GM12878 (cell line): ENCODE results near the gene NRP1. TPM values are rescaled to one million over a fixed set of nuclear protein-coding genes. Genes with fewer than 3 reads are reported as not detected.

Source experiments
- ATAC-seq: fragments of 200-7000 bp; cut with Tn5 transposase; 3 replicates; pipeline ENCODE4 v1.9.1; 2020; ENCODE audit warnings: mild to moderate bottlenecking, moderate library complexity
- BruUV-seq: library from RNA; stranded (reverse); fragments of 400-500 nt; replicated peaks from 2 replicates; lab custom pipeline; 2021; lab: Mats Ljungman, UMichigan
- CTCF ChIA-PET: fragments of 300-600 bp; sonication (Branson Sonifier 250); formaldehyde crosslinking; extraction: SDS; loops from one replicate; lab custom pipeline; 2021; ENCODE audit warnings: inconsistent platforms; lab: Yijun Ruan, JAX
- POLR2A ChIA-PET: fragments of 350-600 bp; formaldehyde crosslinking; extraction: SDS; loops from one replicate; lab custom pipeline; 2021; ENCODE audit warnings: inconsistent platforms; lab: Charles Lee
- RAD21 ChIA-PET: fragments of 300-600 bp; sonication (Branson Sonifier 250); formaldehyde crosslinking; loops from one replicate; lab custom pipeline; 2023; ENCODE audit warnings: antibody characterized with exemption; ENCODE audit not compliant: unreplicated experiment; lab: Charles Lee
- SMC1A ChIA-PET: fragments of 300-600 bp; sonication (Branson Sonifier 250); formaldehyde crosslinking; loops from one replicate; lab custom pipeline; 2023; ENCODE audit not compliant: unreplicated experiment, uncharacterized antibody; lab: Charles Lee
- DNase-seq: peaks from one replicate; pipeline ENCODE4 v3.0.0-alpha.2; 2011; ENCODE audit warnings: low read depth, low spot score
- FAIRE-seq: peaks from 3 replicates; lab custom pipeline; 2011; peaks lifted over from hg19 to GRCh38; lab: Jason Lieb, UNC
- H2AFZ ChIP-seq: 2 replicates; pipeline ENCODE4 v1.6.0; 2011; ENCODE audit warnings: low read depth, low read length, control low read depth; ENCODE audit not compliant: control insufficient read depth
- H3K27ac ChIP-seq: 2 replicates; pipeline ENCODE4 v1.5.1; 2011; ENCODE audit warnings: control low read depth; ENCODE audit not compliant: control insufficient read depth, insufficient read depth
- H3K27me3 ChIP-seq, 2 experiments: replicated peaks in 1 of 2; 2 replicates each; pipeline versions ENCODE4 v1.6.0 to v1.6.1; 2011; ENCODE audit warnings: low read length in 1 of 2; ENCODE audit not compliant: control insufficient read depth in 2 of 2, insufficient read depth in 2 of 2
- H3K36me3 ChIP-seq, 2 experiments: 2 replicates each; pipeline ENCODE4 v1.5.1; 2011; ENCODE audit warnings: low read length in 1 of 2; ENCODE audit not compliant: control insufficient read depth in 2 of 2, insufficient read depth in 2 of 2
- H3K4me1 ChIP-seq: 2 replicates; pipeline ENCODE4 v1.6.1; 2011; ENCODE audit warnings: mild to moderate bottlenecking, low read length, moderate library complexity, mixed read lengths; ENCODE audit not compliant: control insufficient read depth, insufficient read depth
- H3K4me2 ChIP-seq: 2 replicates; pipeline ENCODE4 v1.6.0; 2011; ENCODE audit warnings: control low read depth; ENCODE audit not compliant: control insufficient read depth, insufficient read depth
- H3K4me3 ChIP-seq: fragments of 200-600 bp; sonication (generic); 2 replicates; pipeline ENCODE4 v1.5.1; 2016
- H3K79me2 ChIP-seq: 2 replicates; pipeline ENCODE4 v1.6.0; 2011; ENCODE audit warnings: low read length; ENCODE audit not compliant: control insufficient read depth, insufficient read depth
- H3K9ac ChIP-seq: 2 replicates; pipeline ENCODE4 v1.8.0; 2011; ENCODE audit warnings: low read length, control low read depth, mixed read lengths; ENCODE audit not compliant: control insufficient read depth, insufficient read depth
- H3K9me3 ChIP-seq: replicated peaks from 3 replicates; pipeline ENCODE4 v1.5.1; 2011; ENCODE audit warnings: mild to moderate bottlenecking, low read length; ENCODE audit not compliant: control insufficient read depth, insufficient read depth
- H4K20me1 ChIP-seq: 2 replicates; pipeline ENCODE4 v1.6.0; 2011; ENCODE audit not compliant: control insufficient read depth, insufficient read depth
- BACH1 ChIP-seq: fragments of 450-650 bp; IDR thresholded peaks from 2 replicates; pipeline ENCODE4 v1.6.1; 2017; ENCODE audit warnings: mild to moderate bottlenecking, borderline replicate concordance
- BCL11A ChIP-seq: IDR thresholded peaks from 2 replicates; pipeline ENCODE4 v1.6.1; 2011; ENCODE audit warnings: low read depth, low read length
- CBFB ChIP-seq: IDR thresholded peaks from 2 replicates; pipeline ENCODE4 v1.6.1; 2016; ENCODE audit warnings: antibody characterized with exemption, low read depth
- FOS ChIP-seq: IDR thresholded peaks from 3 replicates; pipeline ENCODE4 v1.6.1; 2011; ENCODE audit warnings: borderline replicate concordance; ENCODE audit not compliant: insufficient read length; ENCODE audit errors: extremely low read depth
- IKZF1 ChIP-seq: fragments of 450-650 bp; conservative IDR thresholded peaks from 2 replicates; pipeline ENCODE4 v1.6.1; 2017; ENCODE audit warnings: antibody characterized with exemption, mild to moderate bottlenecking
- MYB ChIP-seq: fragments of 150-350 bp; IDR thresholded peaks from 2 replicates; pipeline ENCODE4 v1.6.1; 2014; ENCODE audit warnings: mild to moderate bottlenecking, low read depth, low read length, borderline replicate concordance
- PAX8 ChIP-seq: fragments of 450-650 bp; IDR thresholded peaks from 2 replicates; pipeline ENCODE4 v1.6.1; 2017; ENCODE audit warnings: mild to moderate bottlenecking, moderate library complexity
- RFX5 ChIP-seq: IDR thresholded peaks from 2 replicates; pipeline ENCODE4 v1.6.1; 2011; ENCODE audit warnings: low read depth, low read length, improper control_type of control experiment
- SMAD5 ChIP-seq: IDR thresholded peaks from 2 replicates; pipeline ENCODE4 v1.6.1; 2016; ENCODE audit warnings: antibody characterized with exemption, low read depth
- TCF7 ChIP-seq: IDR thresholded peaks from 2 replicates; pipeline ENCODE4 v1.6.1; 2014; ENCODE audit warnings: antibody characterized with exemption, borderline replicate concordance
- ZNF217 ChIP-seq: fragments of 450-650 bp; IDR thresholded peaks from 2 replicates; pipeline ENCODE4 v1.6.1; 2017; ENCODE audit warnings: antibody characterized with exemption, mild to moderate bottlenecking
- WGBS: methylation state at CpG from one replicate; pipeline ENCODE4 v1.1.6; 2016; ENCODE audit warnings: low lambda C conversion rate; ENCODE audit not compliant: insufficient replicate concordance, insufficient coverage; ENCODE audit errors: missing lambda C conversion rate; 5-methylcytosine and 5-hydroxymethylcytosine counted together
- in situ Hi-C: fragments of 300-500 bp; cut with MboI; formaldehyde crosslinking; loops from 9 replicates; pipeline ENCODE4 v1.14.3; 2018; ENCODE audit warnings: mixed read lengths
- intact Hi-C: fragments of 100-400 bp; cut with micrococcal nuclease; formaldehyde crosslinking; loops from one replicate; pipeline ENCODE4 v1.14.2; 2022; ENCODE audit not compliant: unreplicated experiment
- polyA plus RNA-seq, 11 experiments: library from polyadenylated mRNA; depleted of rRNA in 4 of 11; unstranded in 6 of 11; stranded (reverse) in 5 of 11; fragments of >200 nt; fragmentation: Nextera tagmentation in 4 of 11; fragmentation: Illumina TruSeq in 1 of 11; extraction: Ambion mirVana in 4 of 11; extraction: Trizol in 1 of 11; gene quantifications; 1 replicate in 1 of 11; 2 replicates in 10 of 11; pipeline versions ENCODE4 v1.2.1 to v1.2.3, GENCODE V29; 2011 to 2016; ENCODE audit warnings: inconsistent platforms in 2 of 11, missing spikeins in 2 of 11, low read depth in 1 of 11
- total RNA-seq, 4 experiments: library from RNA; depleted of rRNA in 3 of 4; stranded (reverse); fragments of >200 nt in 3 of 4; fragmentation: Illumina TruSeq in 1 of 4; extraction: Trizol in 1 of 4; gene quantifications; 2 replicates each; pipeline versions ENCODE4 v1.2.1 to v1.2.3, GENCODE V29; 2013 to 2021
- TF ChIP-seq, protein P1 (sequence below): IDR thresholded peaks from 2 replicates; pipeline ENCODE4 v1.6.1; 2012; ENCODE audit warnings: low read depth, low read length, improper control_type of control experiment
- TF ChIP-seq, protein P2 (sequence below): fragments of 450-650 bp; IDR thresholded peaks from 2 replicates; pipeline ENCODE4 v1.6.1; 2017; ENCODE audit warnings: mild to moderate bottlenecking, moderate library complexity
- TF ChIP-seq, protein P3 (sequence below): fragments of 450-650 bp; IDR thresholded peaks from 2 replicates; pipeline ENCODE4 v1.6.1; 2017; ENCODE audit warnings: mild to moderate bottlenecking, low read depth, inconsistent platforms; ENCODE audit not compliant: poor library complexity, severe bottlenecking
- TF ChIP-seq, protein P4 (sequence below): IDR thresholded peaks from 2 replicates; pipeline ENCODE4 v1.6.1; 2011; ENCODE audit warnings: mild to moderate bottlenecking, low read depth, low read length, moderate library complexity; ENCODE audit not compliant: insufficient replicate concordance
- TF ChIP-seq, protein P5 (sequence below): fragments of 150-350 bp; IDR thresholded peaks from 2 replicates; pipeline ENCODE4 v1.6.1; 2014; ENCODE audit warnings: mild to moderate bottlenecking, low read depth, low read length

Gene NRP1
- total and polyA plus RNA-seq, 10 of the 15 experiments (the other 5 are each of a cell fraction or from before 2014, with no cell fraction given) = 0.11 to 12.1 (median 0.52) TPM

DNA sequence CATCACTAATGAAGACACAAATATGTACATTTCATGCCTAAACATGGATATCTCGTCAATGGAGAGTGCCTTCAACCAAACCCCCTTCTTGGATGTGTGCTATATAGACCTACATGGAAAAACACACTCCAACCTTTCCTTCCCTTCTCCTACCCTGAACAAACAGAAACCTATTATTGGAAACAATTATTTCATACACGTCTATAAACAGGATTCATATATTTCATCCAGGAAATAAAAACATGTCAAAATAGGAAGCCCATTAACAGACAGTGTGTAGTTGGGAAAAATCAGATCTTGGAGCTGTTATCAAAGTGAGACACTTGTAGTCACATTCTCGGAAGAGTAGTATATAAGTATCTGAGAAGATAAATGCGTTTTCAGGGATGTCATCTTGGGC lies 81.1 kb downstream of the NRP1 start:
- H3K9me3 ChIP-seq = no peaks in the 10 kb centered on the region; the same call in 2 of the 3 replicates
- POLR2A ChIA-PET = no interaction called here
- no peaks in the 10 kb centered on the region for H3K36me3 ChIP-seq
- H4K20me1 ChIP-seq = no peaks in the 10 kb centered on the region
- SMC1A ChIA-PET = no interaction called here
- no TSS peak for BruUV-seq
- no peak overlapping the region for H3K4me2 ChIP-seq
- no peak overlapping the region for H3K27ac ChIP-seq
- RAD21 ChIA-PET = no interaction called here
- WGBS = 23% methylated on average over 4 of the region's 4 CpGs
- CTCF ChIA-PET = no interaction called here
- ATAC-seq (no peak), DNase-seq (no peak), FAIRE-seq (no peak)
- no peaks in the 10 kb centered on the region for H3K79me2 ChIP-seq
- no peak overlapping the region for H3K9ac ChIP-seq
- H3K4me3 ChIP-seq = no peak overlapping the region
- H3K27me3 ChIP-seq = no peaks in the 10 kb centered on the region
- no peak overlapping the region for H2AFZ ChIP-seq
- no peaks in the 10 kb centered on the region for H3K4me1 ChIP-seq
- intact Hi-C loops (no loop called here), in situ Hi-C loops (no loop called here)
- TF ChIP-seq RFX5 (no peak), SMAD5 (no peak), MYB (no peak), ZNF217 (no peak), CBFB (no peak), BCL11A (no peak), FOS (no peak), IKZF1 (no peak), PAX8 (no peak), BACH1 (no peak), TCF7 (no peak)
- TF ChIP-seq, protein P1, sequence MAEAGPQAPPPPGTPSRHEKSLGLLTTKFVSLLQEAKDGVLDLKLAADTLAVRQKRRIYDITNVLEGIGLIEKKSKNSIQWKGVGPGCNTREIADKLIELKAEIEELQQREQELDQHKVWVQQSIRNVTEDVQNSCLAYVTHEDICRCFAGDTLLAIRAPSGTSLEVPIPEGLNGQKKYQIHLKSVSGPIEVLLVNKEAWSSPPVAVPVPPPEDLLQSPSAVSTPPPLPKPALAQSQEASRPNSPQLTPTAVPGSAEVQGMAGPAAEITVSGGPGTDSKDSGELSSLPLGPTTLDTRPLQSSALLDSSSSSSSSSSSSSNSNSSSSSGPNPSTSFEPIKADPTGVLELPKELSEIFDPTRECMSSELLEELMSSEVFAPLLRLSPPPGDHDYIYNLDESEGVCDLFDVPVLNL = no peak
- TF ChIP-seq, protein P2, sequence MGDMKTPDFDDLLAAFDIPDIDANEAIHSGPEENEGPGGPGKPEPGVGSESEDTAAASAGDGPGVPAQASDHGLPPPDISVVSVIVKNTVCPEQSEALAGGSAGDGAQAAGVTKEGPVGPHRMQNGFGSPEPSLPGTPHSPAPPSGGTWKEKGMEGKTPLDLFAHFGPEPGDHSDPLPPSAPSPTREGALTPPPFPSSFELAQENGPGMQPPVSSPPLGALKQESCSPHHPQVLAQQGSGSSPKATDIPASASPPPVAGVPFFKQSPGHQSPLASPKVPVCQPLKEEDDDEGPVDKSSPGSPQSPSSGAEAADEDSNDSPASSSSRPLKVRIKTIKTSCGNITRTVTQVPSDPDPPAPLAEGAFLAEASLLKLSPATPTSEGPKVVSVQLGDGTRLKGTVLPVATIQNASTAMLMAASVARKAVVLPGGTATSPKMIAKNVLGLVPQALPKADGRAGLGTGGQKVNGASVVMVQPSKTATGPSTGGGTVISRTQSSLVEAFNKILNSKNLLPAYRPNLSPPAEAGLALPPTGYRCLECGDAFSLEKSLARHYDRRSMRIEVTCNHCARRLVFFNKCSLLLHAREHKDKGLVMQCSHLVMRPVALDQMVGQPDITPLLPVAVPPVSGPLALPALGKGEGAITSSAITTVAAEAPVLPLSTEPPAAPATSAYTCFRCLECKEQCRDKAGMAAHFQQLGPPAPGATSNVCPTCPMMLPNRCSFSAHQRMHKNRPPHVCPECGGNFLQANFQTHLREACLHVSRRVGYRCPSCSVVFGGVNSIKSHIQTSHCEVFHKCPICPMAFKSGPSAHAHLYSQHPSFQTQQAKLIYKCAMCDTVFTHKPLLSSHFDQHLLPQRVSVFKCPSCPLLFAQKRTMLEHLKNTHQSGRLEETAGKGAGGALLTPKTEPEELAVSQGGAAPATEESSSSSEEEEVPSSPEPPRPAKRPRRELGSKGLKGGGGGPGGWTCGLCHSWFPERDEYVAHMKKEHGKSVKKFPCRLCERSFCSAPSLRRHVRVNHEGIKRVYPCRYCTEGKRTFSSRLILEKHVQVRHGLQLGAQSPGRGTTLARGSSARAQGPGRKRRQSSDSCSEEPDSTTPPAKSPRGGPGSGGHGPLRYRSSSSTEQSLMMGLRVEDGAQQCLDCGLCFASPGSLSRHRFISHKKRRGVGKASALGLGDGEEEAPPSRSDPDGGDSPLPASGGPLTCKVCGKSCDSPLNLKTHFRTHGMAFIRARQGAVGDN = no peak
- TF ChIP-seq, protein P3, sequence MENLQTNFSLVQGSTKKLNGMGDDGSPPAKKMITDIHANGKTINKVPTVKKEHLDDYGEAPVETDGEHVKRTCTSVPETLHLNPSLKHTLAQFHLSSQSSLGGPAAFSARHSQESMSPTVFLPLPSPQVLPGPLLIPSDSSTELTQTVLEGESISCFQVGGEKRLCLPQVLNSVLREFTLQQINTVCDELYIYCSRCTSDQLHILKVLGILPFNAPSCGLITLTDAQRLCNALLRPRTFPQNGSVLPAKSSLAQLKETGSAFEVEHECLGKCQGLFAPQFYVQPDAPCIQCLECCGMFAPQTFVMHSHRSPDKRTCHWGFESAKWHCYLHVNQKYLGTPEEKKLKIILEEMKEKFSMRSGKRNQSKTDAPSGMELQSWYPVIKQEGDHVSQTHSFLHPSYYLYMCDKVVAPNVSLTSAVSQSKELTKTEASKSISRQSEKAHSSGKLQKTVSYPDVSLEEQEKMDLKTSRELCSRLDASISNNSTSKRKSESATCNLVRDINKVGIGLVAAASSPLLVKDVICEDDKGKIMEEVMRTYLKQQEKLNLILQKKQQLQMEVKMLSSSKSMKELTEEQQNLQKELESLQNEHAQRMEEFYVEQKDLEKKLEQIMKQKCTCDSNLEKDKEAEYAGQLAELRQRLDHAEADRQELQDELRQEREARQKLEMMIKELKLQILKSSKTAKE = no peak
- TF ChIP-seq, protein P4, sequence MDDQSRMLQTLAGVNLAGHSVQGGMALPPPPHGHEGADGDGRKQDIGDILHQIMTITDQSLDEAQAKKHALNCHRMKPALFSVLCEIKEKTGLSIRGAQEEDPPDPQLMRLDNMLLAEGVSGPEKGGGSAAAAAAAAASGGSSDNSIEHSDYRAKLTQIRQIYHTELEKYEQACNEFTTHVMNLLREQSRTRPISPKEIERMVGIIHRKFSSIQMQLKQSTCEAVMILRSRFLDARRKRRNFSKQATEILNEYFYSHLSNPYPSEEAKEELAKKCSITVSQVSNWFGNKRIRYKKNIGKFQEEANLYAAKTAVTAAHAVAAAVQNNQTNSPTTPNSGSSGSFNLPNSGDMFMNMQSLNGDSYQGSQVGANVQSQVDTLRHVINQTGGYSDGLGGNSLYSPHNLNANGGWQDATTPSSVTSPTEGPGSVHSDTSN = no peak
- TF ChIP-seq, protein P5, sequence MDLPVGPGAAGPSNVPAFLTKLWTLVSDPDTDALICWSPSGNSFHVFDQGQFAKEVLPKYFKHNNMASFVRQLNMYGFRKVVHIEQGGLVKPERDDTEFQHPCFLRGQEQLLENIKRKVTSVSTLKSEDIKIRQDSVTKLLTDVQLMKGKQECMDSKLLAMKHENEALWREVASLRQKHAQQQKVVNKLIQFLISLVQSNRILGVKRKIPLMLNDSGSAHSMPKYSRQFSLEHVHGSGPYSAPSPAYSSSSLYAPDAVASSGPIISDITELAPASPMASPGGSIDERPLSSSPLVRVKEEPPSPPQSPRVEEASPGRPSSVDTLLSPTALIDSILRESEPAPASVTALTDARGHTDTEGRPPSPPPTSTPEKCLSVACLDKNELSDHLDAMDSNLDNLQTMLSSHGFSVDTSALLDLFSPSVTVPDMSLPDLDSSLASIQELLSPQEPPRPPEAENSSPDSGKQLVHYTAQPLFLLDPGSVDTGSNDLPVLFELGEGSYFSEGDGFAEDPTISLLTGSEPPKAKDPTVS = no peak
